Activated B cell treated with CpG ODN at 0.5 μM for 24 hours (primary cell): Measurements from ENCODE around the gene IL6ST. TPM values are rescaled to one million over a fixed set of nuclear protein-coding genes. Genes with fewer than 3 reads are reported as not detected.
"Not testable (repeated sequence)": the region's sequence is repeated elsewhere in the genome, so short reads cannot be mapped to it uniquely, and the experiment has no call there.

ENCODE experiments used
- ATAC-seq: fragments of 200-7000 bp; cut with Tn5 transposase; one replicate; pipeline ENCODE4 v1.10.0; 2021; ENCODE audit warnings: low read depth, mild to moderate bottlenecking, moderate library complexity
- CTCF ChIA-PET: fragments of 350-600 bp; sonication (Branson Sonifier 250); formaldehyde crosslinking; loops from one replicate; lab custom pipeline; 2021; ENCODE audit warnings: antibody characterized with exemption; lab: Charles Lee
- POLR2A ChIA-PET: fragments of 350-600 bp; sonication (Branson Sonifier 250); formaldehyde crosslinking; loops from one replicate; lab custom pipeline; 2021; ENCODE audit warnings: antibody characterized with exemption; lab: Charles Lee
- DNase-seq: peaks from one replicate; pipeline ENCODE4 v3.0.0; 2022
- H3K27ac Mint-ChIP-seq: one replicate; pipeline ENCODE4 v1.8.0; 2020; ENCODE audit warnings: mixed read lengths
- H3K27me3 Mint-ChIP-seq: one replicate; pipeline ENCODE4 v1.8.0; 2021; ENCODE audit warnings: mixed read lengths
- H3K36me3 Mint-ChIP-seq: one replicate; pipeline ENCODE4 v1.8.0; 2021; ENCODE audit warnings: low read depth, mixed read lengths
- H3K4me1 Mint-ChIP-seq: one replicate; pipeline ENCODE4 v1.8.0; 2021; ENCODE audit warnings: mixed read lengths
- H3K4me3 Mint-ChIP-seq: one replicate; pipeline ENCODE4 v1.8.0; 2020; ENCODE audit warnings: mild to moderate bottlenecking, mixed read lengths
- H3K9me3 Mint-ChIP-seq: one replicate; pipeline ENCODE4 v1.8.0; 2020; ENCODE audit warnings: mixed read lengths
- CTCF ChIP-seq: fragments of 200-600 bp; IDR thresholded peaks from one replicate; pipeline ENCODE4 v1.8.0; 2022; ENCODE audit warnings: antibody characterized with exemption, mild to moderate bottlenecking
- intact Hi-C: fragments of 100-400 bp; cut with micrococcal nuclease; formaldehyde crosslinking; loops from one replicate; pipeline ENCODE4 v1.15.1; 2024
- total RNA-seq: library from RNA; stranded (reverse); gene quantifications from 2 replicates; pipeline ENCODE4 v1.2.3, GENCODE V29; 2022

Gene IL6ST
- total RNA-seq, 1 donor from 2014 or later = 48.3 TPM

GRCh38 chr5:55991768-55992486 is 2.8 kb downstream of the IL6ST start:
- Mint-ChIP-seq H3K36me3 (peaks cover 10% of the 10 kb centered on the region), H3K27me3 (peaks cover under 1% of the 10 kb centered on the region), H3K27ac (no peak overlapping the region), H3K4me3 (no peak overlapping the region), H3K4me1 (peaks cover 38% of the 10 kb centered on the region), H3K9me3 (no peaks in the 10 kb centered on the region)
- DNase-seq (no peak), ATAC-seq (no peak)
- ChIA-PET POLR2A (no interaction called here), CTCF (interaction anchor here (0.8 kb wide), 1 partner anchor 11 kb away, joined by 3 read pairs; no protein-coding TSS in a partner anchor)
- TF ChIP-seq CTCF = no peak
- intact Hi-C loops = loop anchor here (2.0 to 5.0 kb wide), 2 partner anchors 280 to 819 kb away; partner anchors contain the start of genes CDC20B and SLC38A9

GRCh38 chr5:55990895-55991294 is 3.9 kb downstream of the IL6ST start:
- ATAC-seq, H3K4me3 Mint-ChIP-seq, H3K27ac Mint-ChIP-seq, CTCF ChIA-PET, H3K27me3 Mint-ChIP-seq, H3K9me3 Mint-ChIP-seq, DNase-seq: not testable (repeated sequence)
- Mint-ChIP-seq H3K36me3 (peaks cover 13% of the 10 kb centered on the region), H3K4me1 (peaks cover 33% of the 10 kb centered on the region)
- intact Hi-C loops = loop anchor here (5.0 kb wide), 1 partner anchor 279 kb away; the partner anchor contains the start of gene SLC38A9
- POLR2A ChIA-PET = interaction anchor here (0.6 kb wide), 1 partner anchor 174 kb away, joined by 4 read pairs; no protein-coding TSS in a partner anchor

GRCh38 chr5:55989860-55990259 is 4.9 kb downstream of the IL6ST start:
- Mint-ChIP-seq H3K9me3 (no peaks in the 10 kb centered on the region), H3K27ac (no peak overlapping the region), H3K36me3 (peaks cover 11% of the 10 kb centered on the region), H3K4me3 (no peak overlapping the region), H3K4me1 (peaks cover 28% of the 10 kb centered on the region), H3K27me3 (no peaks in the 10 kb centered on the region)
- intact Hi-C loops = loop anchor here (5.0 kb wide), 1 partner anchor 278 kb away; the partner anchor contains the start of gene SLC38A9
- no peak for DNase-seq
- ChIA-PET CTCF (no interaction called here), POLR2A (interaction anchor here (0.5 kb wide), 2 partner anchors 24 to 430 kb away, joined by 3 to 4 read pairs; no protein-coding TSS in a partner anchor)
- no peak for ATAC-seq
- no peak for TF ChIP-seq CTCF

- no peak for TF ChIP-seq CTCF
- Mint-ChIP-seq H3K36me3 (peaks cover 6% of the 10 kb centered on the region), H3K4me3 (no peak overlapping the region), H3K27ac (no peak overlapping the region), H3K27me3 (no peaks in the 10 kb centered on the region), H3K9me3 (no peaks in the 10 kb centered on the region), H3K4me1 (peaks cover 28% of the 10 kb centered on the region)
- DNase-seq (no peak), ATAC-seq (no peak)
- POLR2A ChIA-PET = interaction anchor here (0.5 kb wide), 1 partner anchor 430 kb away, joined by 3 read pairs; no protein-coding TSS in a partner anchor
- intact Hi-C loops = no loop called here
- CTCF ChIA-PET = no interaction called here
Measured at GRCh38 chr5:55988979-55989638, 5.7 kb downstream of the IL6ST start.

GRCh38 chr5:55988428-55988827 is 6.3 kb downstream of the IL6ST start:
- H3K27me3 Mint-ChIP-seq, H3K4me3 Mint-ChIP-seq, H3K9me3 Mint-ChIP-seq, intact Hi-C loops, H3K27ac Mint-ChIP-seq, DNase-seq, H3K36me3 Mint-ChIP-seq, POLR2A ChIA-PET, ATAC-seq, CTCF ChIA-PET: not testable (repeated sequence)
- H3K4me1 Mint-ChIP-seq = peaks cover 22% of the 10 kb centered on the region
